ENCODE results near the gene RACK1. TPM values are rescaled to one million over a fixed set of nuclear protein-coding genes. Genes with fewer than 3 reads are reported as not detected.

Gene RACK1
- total and polyA plus RNA-seq, 2 of the 13 experiments (the other 11 are each of a cell fraction or from before 2014, with no cell fraction given): 2,514 to 6,141 TPM

DNA sequence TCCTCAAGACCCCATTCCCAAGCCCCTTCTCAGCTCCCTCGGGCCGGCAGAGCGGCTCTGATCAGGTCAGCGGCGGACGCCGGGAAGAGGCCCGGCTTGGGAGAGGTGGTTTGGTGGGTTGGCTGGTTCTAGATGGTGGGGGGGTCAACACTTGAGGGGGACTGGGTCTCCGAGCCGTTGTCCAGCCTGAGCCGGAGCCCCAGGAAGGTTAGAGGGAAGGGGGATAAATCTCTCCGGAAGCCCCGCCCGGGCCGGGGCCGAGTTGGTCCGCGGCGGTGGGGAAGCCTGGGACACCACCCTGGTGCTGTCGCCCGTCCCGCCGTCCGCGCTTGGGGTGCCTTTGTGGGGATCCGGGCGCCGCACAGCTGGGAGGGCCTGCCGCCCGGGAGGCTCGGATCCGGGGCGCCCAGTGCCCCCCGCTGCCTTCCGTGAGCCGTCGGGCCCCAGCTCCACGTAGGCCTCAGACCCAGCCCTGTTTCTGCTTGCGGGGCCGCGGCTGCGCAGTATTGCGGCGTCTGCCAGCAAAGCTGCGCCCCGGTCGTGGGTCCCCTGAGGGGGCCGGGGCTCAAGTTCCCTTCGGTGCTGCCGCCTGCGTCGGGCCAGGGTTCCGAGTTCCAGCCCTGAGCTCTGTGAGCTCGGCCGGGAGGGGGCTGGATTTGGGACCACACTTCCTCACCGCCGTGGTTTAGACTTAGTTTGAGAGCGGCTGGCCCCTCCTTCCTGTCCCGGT, 17.8 kb upstream of the RACK1 start:
- H3K27me3 ChIP-seq (ENCODE audit: control insufficient read depth in 1 of 2, insufficient read depth in 2 of 2, low read length in 2 of 2): no peaks in the 10 kb centered on the region; a peak in 1 of 5 replicates
- WGBS (ENCODE audit: low lambda C conversion rate): 2% methylated on average over 9 of the region's 59 CpGs
- peak overlapping the region; percentile 99 for H3K4me2 ChIP-seq (ENCODE audit: low read depth, low read length)
- peak overlapping the region; percentile 86 to 97 (median 94) for H3K4me3 ChIP-seq (replicated peaks in 1 of 3; ENCODE audit: insufficient read depth in 1 of 3, low read depth in 2 of 3, low read length in 3 of 3)
- POLR2A ChIA-PET: interaction anchor here (0.9 to 5.1 kb wide), 11 partner anchors 9 to 88 kb away, joined by 3 to 102 read pairs (median 6); partner anchors contain the start of genes RACK1 and TRIM41
- peak overlapping the region; percentile 90 for H3K27ac ChIP-seq (ENCODE audit: extremely low read length, insufficient read depth, low read length)
- BruUV-seq (replicated peaks): TSS peak; percentile 50
- ATAC-seq: peak; percentile 77
- H3K4me1 ChIP-seq (ENCODE audit: insufficient read depth, low read length): peaks cover 36% of the 10 kb centered on the region
- in situ Hi-C loops (cut with HindIII; ENCODE audit: extremely low pct_ligation_motif_present, low pct_unique_long_range_greater_than_20kb) (no loop called here), intact Hi-C loops (cut with micrococcal nuclease; ENCODE audit: unreplicated experiment) (loop anchor here (2.0 kb wide), 1 partner anchor 15 kb away; no protein-coding TSS in a partner anchor)
- FAIRE-seq: peak; percentile 51
- peaks cover 40% of the 10 kb centered on the region for H3K79me2 ChIP-seq (ENCODE audit: insufficient read depth, low read length)
- H3K9ac ChIP-seq (ENCODE audit: insufficient read depth, low read depth, low read length): peak overlapping the region; percentile 99
- H3K9me3 ChIP-seq (ENCODE audit: low read length): no peaks in the 10 kb centered on the region
- no peak overlapping the region for H2AFZ ChIP-seq (ENCODE audit: low read length)
- peaks cover 17% of the 10 kb centered on the region for H4K20me1 ChIP-seq (ENCODE audit: insufficient read depth, low read length)
- peaks cover 4 to 10% of the 10 kb centered on the region in 2 experiments; a peak in 3 of 5 replicates for H3K36me3 ChIP-seq (replicated peaks in 1 of 2; ENCODE audit: control insufficient read depth in 1 of 2, insufficient read depth in 2 of 2, low read length in 2 of 2)
- DNase-seq (ENCODE audit: low spot score): peak; percentile 61
- CTCF ChIA-PET (ENCODE audit: low intra/inter-chr PET ratio, low total read pairs): no interaction called here
- no peak for TF ChIP-seq RAD51 (IDR thresholded peaks at IDR 0.05; ENCODE audit: borderline replicate concordance)
- peak; percentile 83 for TF ChIP-seq YEATS4 (CRISPR knock-in tag; IDR thresholded peaks at IDR 0.05; ENCODE audit: borderline replicate concordance)
- no peak for TF ChIP-seq ZNF75D (CRISPR knock-in tag; IDR thresholded peaks at IDR 0.05; ENCODE audit: borderline replicate concordance)
- no peak for TF ChIP-seq ZNF780A (CRISPR knock-in tag; IDR thresholded peaks at IDR 0.05)
- TF ChIP-seq KDM5B (CRISPR knock-in tag; IDR thresholded peaks at IDR 0.05; ENCODE audit: borderline replicate concordance): peak; percentile 58
- TF ChIP-seq HOXD1 (CRISPR knock-in tag; IDR thresholded peaks at IDR 0.05): peak; percentile 71; the same call in 1 of the 2 replicates
- TF ChIP-seq ZNF180 (CRISPR knock-in tag; IDR thresholded peaks at IDR 0.05; ENCODE audit: borderline replicate concordance, low read depth): 0 out of 2 replicates have a peak, but pooled peaks have one; percentile 72
- TF ChIP-seq SKI (IDR thresholded peaks at IDR 0.05; ENCODE audit: partially characterized antibody): no peak
- TF ChIP-seq, protein P1, sequence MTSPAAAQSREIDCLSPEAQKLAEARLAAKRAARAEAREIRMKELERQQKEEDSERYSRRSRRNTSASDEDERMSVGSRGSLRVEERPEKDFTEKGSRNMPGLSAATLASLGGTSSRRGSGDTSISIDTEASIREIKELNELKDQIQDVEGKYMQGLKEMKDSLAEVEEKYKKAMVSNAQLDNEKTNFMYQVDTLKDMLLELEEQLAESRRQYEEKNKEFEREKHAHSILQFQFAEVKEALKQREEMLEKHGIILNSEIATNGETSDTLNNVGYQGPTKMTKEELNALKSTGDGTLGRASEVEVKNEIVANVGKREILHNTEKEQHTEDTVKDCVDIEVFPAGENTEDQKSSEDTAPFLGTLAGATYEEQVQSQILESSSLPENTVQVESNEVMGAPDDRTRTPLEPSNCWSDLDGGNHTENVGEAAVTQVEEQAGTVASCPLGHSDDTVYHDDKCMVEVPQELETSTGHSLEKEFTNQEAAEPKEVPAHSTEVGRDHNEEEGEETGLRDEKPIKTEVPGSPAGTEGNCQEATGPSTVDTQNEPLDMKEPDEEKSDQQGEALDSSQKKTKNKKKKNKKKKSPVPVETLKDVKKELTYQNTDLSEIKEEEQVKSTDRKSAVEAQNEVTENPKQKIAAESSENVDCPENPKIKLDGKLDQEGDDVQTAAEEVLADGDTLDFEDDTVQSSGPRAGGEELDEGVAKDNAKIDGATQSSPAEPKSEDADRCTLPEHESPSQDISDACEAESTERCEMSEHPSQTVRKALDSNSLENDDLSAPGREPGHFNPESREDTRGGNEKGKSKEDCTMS (CRISPR knock-in tag; conservative IDR thresholded peaks at IDR 0.05): no peak
- no peak for TF ChIP-seq ADNP (CRISPR knock-in tag; IDR thresholded peaks at IDR 0.05)
- no peak for TF ChIP-seq ZNF326 (CRISPR knock-in tag; IDR thresholded peaks at IDR 0.05; ENCODE audit: borderline replicate concordance)
- TF ChIP-seq ZNF282 (IDR thresholded peaks at IDR 0.05; ENCODE audit: partially characterized antibody): no peak
- TF ChIP-seq ZC3H13 (CRISPR knock-in tag; IDR thresholded peaks at IDR 0.05): 0 out of 2 replicates have a peak, but pooled peaks have one; percentile 66
- TF ChIP-seq U2AF1 (optimal IDR thresholded peaks at IDR 0.05; ENCODE audit: low read depth, low read length): peak; percentile 60
- TF ChIP-seq FOXC1 (CRISPR knock-in tag; IDR thresholded peaks at IDR 0.05; ENCODE audit: borderline replicate concordance): no peak
- TF ChIP-seq, protein P2, sequence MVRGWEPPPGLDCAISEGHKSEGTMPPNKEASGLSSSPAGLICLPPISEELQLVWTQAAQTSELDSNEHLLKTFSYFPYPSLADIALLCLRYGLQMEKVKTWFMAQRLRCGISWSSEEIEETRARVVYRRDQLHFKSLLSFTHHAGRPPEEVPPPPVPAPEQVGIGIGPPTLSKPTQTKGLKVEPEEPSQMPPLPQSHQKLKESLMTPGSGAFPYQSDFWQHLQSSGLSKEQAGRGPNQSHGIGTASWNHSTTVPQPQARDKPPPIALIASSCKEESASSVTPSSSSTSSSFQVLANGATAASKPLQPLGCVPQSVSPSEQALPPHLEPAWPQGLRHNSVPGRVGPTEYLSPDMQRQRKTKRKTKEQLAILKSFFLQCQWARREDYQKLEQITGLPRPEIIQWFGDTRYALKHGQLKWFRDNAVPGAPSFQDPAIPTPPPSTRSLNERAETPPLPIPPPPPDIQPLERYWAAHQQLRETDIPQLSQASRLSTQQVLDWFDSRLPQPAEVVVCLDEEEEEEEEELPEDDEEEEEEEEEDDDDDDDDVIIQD (CRISPR knock-in tag; IDR thresholded peaks at IDR 0.05; ENCODE audit: low read depth): no peak
- no peak for TF ChIP-seq GPN1 (CRISPR knock-in tag; IDR thresholded peaks at IDR 0.05; ENCODE audit: borderline replicate concordance)
- TF ChIP-seq, protein P3, sequence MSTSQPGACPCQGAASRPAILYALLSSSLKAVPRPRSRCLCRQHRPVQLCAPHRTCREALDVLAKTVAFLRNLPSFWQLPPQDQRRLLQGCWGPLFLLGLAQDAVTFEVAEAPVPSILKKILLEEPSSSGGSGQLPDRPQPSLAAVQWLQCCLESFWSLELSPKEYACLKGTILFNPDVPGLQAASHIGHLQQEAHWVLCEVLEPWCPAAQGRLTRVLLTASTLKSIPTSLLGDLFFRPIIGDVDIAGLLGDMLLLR (CRISPR knock-in tag; IDR thresholded peaks at IDR 0.05): peak; percentile 58; the same call in 1 of the 2 replicates
- TF ChIP-seq FOXK1 (CRISPR knock-in tag; IDR thresholded peaks at IDR 0.05; ENCODE audit: borderline replicate concordance, low read depth): no peak; the same call in 1 of the 2 replicates

All from HepG2 (cell line).